ENCODE measurements around the gene KCNQ5. TPM values are rescaled to one million over a fixed set of nuclear protein-coding genes. Genes with fewer than 3 reads are reported as not detected.

The KCNQ5 gene
- total RNA-seq, 2 experiments from 2014 or later, result 2.1 to 2.5 TPM

- TF ChIP-seq CTCF (IDR thresholded peaks at IDR 0.05), result no peak
- no peak for DNase-seq
- no peaks in the 10 kb centered on the region for H3K9me3 ChIP-seq (ENCODE audit: control insufficient read depth in 1 of 2, insufficient read depth in 1 of 2, low read length in 2 of 2)
- Mint-ChIP-seq H3K4me1 (ENCODE audit: low read depth) (no peaks in the 10 kb centered on the region), H3K4me3 (no peak overlapping the region), H3K9me3 (no peaks in the 10 kb centered on the region), H3K36me3 (ENCODE audit: low read depth) (peaks cover 4% of the 10 kb centered on the region), H3K27ac (no peak overlapping the region), H3K27me3 (no peaks in the 10 kb centered on the region)
- ATAC-seq (ENCODE audit: poor library complexity), result no peak
- CTCF ChIA-PET, result no interaction called here
- H3K27me3 ChIP-seq (ENCODE audit: control insufficient read depth in 1 of 2, insufficient read depth in 2 of 2, low read length in 2 of 2), result no peaks in the 10 kb centered on the region
- H3K4me3 ChIP-seq (ENCODE audit: low read length), result no peak overlapping the region
- intact Hi-C loops (cut with DNase I, micrococcal nuclease), result no loop called here
- H3K36me3 ChIP-seq (ENCODE audit: insufficient read depth, low read length), result no peaks in the 10 kb centered on the region
- no peaks in the 10 kb centered on the region for H3K4me1 ChIP-seq (ENCODE audit: insufficient read depth, low read length)
- POLR2A ChIA-PET, result no interaction called here
- H3K27ac ChIP-seq (ENCODE audit: low read depth in 1 of 2, low read length in 2 of 2), result no peak overlapping the region
These were observed 380.7 kb downstream of the KCNQ5 start for GRCh38 chr6:73002588-73002987.

- no peak for TF ChIP-seq CTCF (IDR thresholded peaks at IDR 0.05)
- intact Hi-C loops (cut with DNase I, micrococcal nuclease), result no loop called here
- Histone ChIP-seq H3K27me3 (ENCODE audit: control insufficient read depth in 1 of 2, insufficient read depth in 2 of 2, low read length in 2 of 2) (no peaks in the 10 kb centered on the region), H3K27ac (ENCODE audit: low read depth in 1 of 2, low read length in 2 of 2) (no peak overlapping the region), H3K36me3 (ENCODE audit: insufficient read depth, low read length) (no peaks in the 10 kb centered on the region), H3K4me1 (ENCODE audit: insufficient read depth, low read length) (no peaks in the 10 kb centered on the region), H3K4me3 (ENCODE audit: low read length) (no peak overlapping the region), H3K9me3 (ENCODE audit: control insufficient read depth in 1 of 2, insufficient read depth in 1 of 2, low read length in 2 of 2) (no peaks in the 10 kb centered on the region)
- Mint-ChIP-seq H3K36me3 (ENCODE audit: low read depth) (peaks cover 4% of the 10 kb centered on the region), H3K27ac (no peak overlapping the region), H3K4me3 (no peak overlapping the region), H3K27me3 (no peaks in the 10 kb centered on the region), H3K4me1 (ENCODE audit: low read depth) (no peaks in the 10 kb centered on the region), H3K9me3 (no peaks in the 10 kb centered on the region)
- CTCF ChIA-PET, result no interaction called here
- ATAC-seq (ENCODE audit: poor library complexity) (no peak), DNase-seq (no peak)
- POLR2A ChIA-PET, result no interaction called here
These were observed 381.4 kb downstream of the KCNQ5 start for GRCh38 chr6:73003302-73003701.

- CTCF ChIA-PET, result no interaction called here
- no peaks in the 10 kb centered on the region for H3K9me3 Mint-ChIP-seq
- no peaks in the 10 kb centered on the region for H3K4me1 Mint-ChIP-seq (ENCODE audit: low read depth)
- H3K4me1 ChIP-seq (ENCODE audit: insufficient read depth, low read length), result no peaks in the 10 kb centered on the region
- no peak for TF ChIP-seq CTCF (IDR thresholded peaks at IDR 0.05)
- no peak overlapping the region for H3K27ac ChIP-seq (ENCODE audit: low read depth in 1 of 2, low read length in 2 of 2)
- H3K4me3 ChIP-seq (ENCODE audit: low read length), result no peak overlapping the region
- H3K36me3 Mint-ChIP-seq (ENCODE audit: low read depth), result peaks cover 4% of the 10 kb centered on the region
- no peaks in the 10 kb centered on the region for H3K36me3 ChIP-seq (ENCODE audit: insufficient read depth, low read length)
- no peaks in the 10 kb centered on the region for H3K9me3 ChIP-seq (ENCODE audit: control insufficient read depth in 1 of 2, insufficient read depth in 1 of 2, low read length in 2 of 2)
- POLR2A ChIA-PET, result no interaction called here
- intact Hi-C loops (cut with DNase I, micrococcal nuclease), result no loop called here
- H3K27ac Mint-ChIP-seq, result no peak overlapping the region
- H3K27me3 ChIP-seq (ENCODE audit: control insufficient read depth in 1 of 2, insufficient read depth in 2 of 2, low read length in 2 of 2), result no peaks in the 10 kb centered on the region
- DNase-seq, result no peak
- H3K27me3 Mint-ChIP-seq, result no peaks in the 10 kb centered on the region
- H3K4me3 Mint-ChIP-seq, result no peak overlapping the region
- no peak for ATAC-seq (ENCODE audit: poor library complexity)
These were observed 382.4 kb downstream of the KCNQ5 start for GRCh38 chr6:73004231-73004630.

Data from CD4-positive, alpha-beta T cell (primary cell).